T1000 (cell line): ENCODE data around the gene DDX41.
"Not testable (repeated sequence)": the region's sequence is repeated elsewhere in the genome, so short reads cannot be mapped to it uniquely, and the experiment has no call there.

Experiments used
- DNase-seq: peaks from one replicate; lab custom pipeline; 2025; ENCODE audit warnings: mixed read lengths; lab: John Stamatoyannopoulos, UW

The DDX41 gene

GRCh38 chr5:177516601-177517568, at the start of gene DDX41:
TSS of gene DDX41 (minus strand) at chr5:177516961. CDS start at chr5:177516945, 16 bp downstream.
- DNase-seq: peak; percentile 95

- DNase-seq: no peak
Measured at GRCh38 chr5:177565046-177565445, 48.3 kb upstream of the DDX41 start.

- not testable (repeated sequence) for DNase-seq
Measured at GRCh38 chr5:177559446-177559941, 42.7 kb upstream of the DDX41 start.

- no peak for DNase-seq
Measured at GRCh38 chr5:177557796-177558195, 41.0 kb upstream of the DDX41 start.

GRCh38 chr5:177557041-177557647, 40.4 kb upstream of the DDX41 start:
- DNase-seq: no peak

- no peak for DNase-seq
Measured at GRCh38 chr5:177555665-177556064, 38.9 kb upstream of the DDX41 start.

GRCh38 chr5:177555228-177555627, 38.5 kb upstream of the DDX41 start:
- no peak for DNase-seq

- peak; percentile 84 for DNase-seq
Measured at GRCh38 chr5:177554474-177555111, 37.8 kb upstream of the DDX41 start, which contains the start of gene FAM193B. TSS of gene FAM193B (minus strand) at chr5:177554563. CDS start at chr5:177554458, 105 bp downstream.

- DNase-seq: no peak
Measured at GRCh38 chr5:177553671-177554429, 37.1 kb upstream of the DDX41 start.

- no peak for DNase-seq
Measured at GRCh38 chr5:177552839-177553455, 36.2 kb upstream of the DDX41 start.

GRCh38 chr5:177550122-177550521, 33.4 kb upstream of the DDX41 start:
- no peak for DNase-seq

GRCh38 chr5:177548495-177548894, 31.7 kb upstream of the DDX41 start:
- DNase-seq: no peak

- DNase-seq: no peak
Measured at GRCh38 chr5:177547736-177548135, 31.0 kb upstream of the DDX41 start.

GRCh38 chr5:177546258-177546741, 29.5 kb upstream of the DDX41 start:
- peak; percentile 83 for DNase-seq

- no peak for DNase-seq
Measured at GRCh38 chr5:177545487-177546257, 28.9 kb upstream of the DDX41 start.

- DNase-seq: no peak
Measured at GRCh38 chr5:177542816-177543465, 26.2 kb upstream of the DDX41 start.

- no peak for DNase-seq
Measured at GRCh38 chr5:177540438-177540837, 23.7 kb upstream of the DDX41 start.

- no peak for DNase-seq
Measured at GRCh38 chr5:177539411-177539810, 22.6 kb upstream of the DDX41 start.

GRCh38 chr5:177538876-177539275, 22.1 kb upstream of the DDX41 start:
- DNase-seq: no peak
